HepG2 (cell line): ENCODE results near the gene ARHGAP32. TPM values are rescaled to one million over a fixed set of nuclear protein-coding genes. Genes with fewer than 3 reads are reported as not detected.

Experiments used
- ATAC-seq: fragments of 200-7000 bp; cut with Tn5 transposase; 3 replicates; pipeline ENCODE4 v1.9.1; 2020; ENCODE audit warnings: mild to moderate bottlenecking, moderate library complexity
- BruUV-seq: library from RNA; stranded (reverse); fragments of 400-500 nt; replicated peaks from 2 replicates; lab custom pipeline; 2021; lab: Mats Ljungman, UMichigan
- CTCF ChIA-PET: fragments of 300-600 bp; formaldehyde crosslinking; extraction: SDS; loops from one replicate; lab custom pipeline; 2021; ENCODE audit warnings: low total read pairs, inconsistent platforms, low intra/inter-chr PET ratio; lab: Yijun Ruan, JAX
- POLR2A ChIA-PET: fragments of 350-600 bp; sonication (Branson Sonifier 250); formaldehyde crosslinking; loops from one replicate; lab custom pipeline; 2020; ENCODE audit warnings: antibody characterized with exemption, inconsistent platforms; lab: Yijun Ruan, JAX
- DNase-seq: peaks from one replicate; pipeline ENCODE4 v3.0.0-alpha.2; 2015; ENCODE audit warnings: low spot score
- FAIRE-seq: peaks from 3 replicates; lab custom pipeline; 2011; peaks lifted over from hg19 to GRCh38; lab: Jason Lieb, UNC
- H2AFZ ChIP-seq: one replicate; pipeline ENCODE4 v1.6.1; 2011; ENCODE audit warnings: low read length, inconsistent platforms
- H3K27ac ChIP-seq: fragments of 300-600 bp; 3 replicates; pipeline ENCODE4 v1.8.0; 2011; ENCODE audit warnings: mixed run types, mild to moderate bottlenecking, mixed read lengths, low read length, inconsistent platforms; ENCODE audit not compliant: insufficient read depth; ENCODE audit errors: extremely low read length
- H3K27me3 ChIP-seq, 2 experiments: fragments of 200-600 bp in 1 of 2; 2 replicates in 1 of 2; 3 replicates in 1 of 2; pipeline versions ENCODE4 v1.6.0 to v1.8.0; 2011; ENCODE audit warnings: low read length in 2 of 2, mild to moderate bottlenecking in 2 of 2, moderate library complexity in 2 of 2, inconsistent platforms in 1 of 2; ENCODE audit not compliant: insufficient read depth in 2 of 2, control insufficient read depth in 1 of 2
- H3K36me3 ChIP-seq, 2 experiments: fragments of 200-600 bp in 1 of 2; replicated peaks in 1 of 2; 2 replicates in 1 of 2; 3 replicates in 1 of 2; pipeline versions ENCODE4 v1.5.1 to v1.8.0; 2011; ENCODE audit warnings: low read length in 2 of 2, inconsistent platforms in 1 of 2; ENCODE audit not compliant: insufficient read depth in 2 of 2, control insufficient read depth in 1 of 2
- H3K4me1 ChIP-seq: 2 replicates; pipeline ENCODE4 v1.5.1; 2012; ENCODE audit warnings: low read length, inconsistent platforms; ENCODE audit not compliant: insufficient read depth
- H3K4me2 ChIP-seq: 2 replicates; pipeline ENCODE4 v1.6.0; 2011; ENCODE audit warnings: low read depth, low read length, inconsistent platforms
- H3K4me3 ChIP-seq, 3 experiments: fragments of 200-600 bp in 1 of 3; sonication (generic), shearing (Covaris generic) in 1 of 3; replicated peaks in 1 of 3; 2 replicates each; pipeline ENCODE4 v1.5.1; 2011 to 2016; ENCODE audit warnings: low read length in 3 of 3, inconsistent platforms in 2 of 3, low read depth in 2 of 3, mild to moderate bottlenecking in 2 of 3, control low read depth in 1 of 3, mixed read lengths in 1 of 3; ENCODE audit not compliant: insufficient read depth in 1 of 3
- H3K79me2 ChIP-seq: one replicate; pipeline ENCODE4 v1.6.1; 2011; ENCODE audit warnings: low read length, inconsistent platforms; ENCODE audit not compliant: insufficient read depth
- H3K9ac ChIP-seq: 2 replicates; pipeline ENCODE4 v1.6.0; 2011; ENCODE audit warnings: mild to moderate bottlenecking, low read depth, low read length, inconsistent platforms; ENCODE audit not compliant: insufficient read depth
- H3K9me3 ChIP-seq: 2 replicates; pipeline ENCODE4 v1.5.1; 2012; ENCODE audit warnings: mild to moderate bottlenecking, low read length
- H4K20me1 ChIP-seq: 2 replicates; pipeline ENCODE4 v1.6.0; 2011; ENCODE audit warnings: inconsistent platforms, mild to moderate bottlenecking, low read length, moderate library complexity; ENCODE audit not compliant: insufficient read depth
- ASH2L ChIP-seq: fragments of 300-600, 200-600 bp; sonication (generic); IDR thresholded peaks from 2 replicates; pipeline ENCODE4 v1.7.0; 2017; ENCODE audit warnings: low read depth, mild to moderate bottlenecking, moderate library complexity, mixed read lengths, low read length; ENCODE audit not compliant: insufficient read length
- ATF7 ChIP-seq, 2 experiments: fragments of 450-650 bp in 1 of 2; sonication (generic) in 1 of 2; formaldehyde crosslinking in 1 of 2; IDR thresholded peaks; 2 replicates each; pipeline versions ENCODE4 v1.4.0 to v1.6.1; 2016 to 2020; ENCODE audit warnings: antibody characterized with exemption in 1 of 2, mild to moderate bottlenecking in 1 of 2, missing genetic modification reagents in 1 of 2
- KDM5A ChIP-seq: fragments of 200-600 bp; sonication (generic); IDR thresholded peaks from 2 replicates; pipeline ENCODE4 v1.7.0; 2018; ENCODE audit warnings: antibody characterized with exemption, mild to moderate bottlenecking, low read length, borderline replicate concordance
- TOE1 ChIP-seq: sonication (generic); formaldehyde crosslinking; IDR thresholded peaks from 2 replicates; pipeline ENCODE4 v1.4.0; 2020; ENCODE audit warnings: mild to moderate bottlenecking, missing genetic modification reagents
- YEATS2 ChIP-seq: sonication (generic); formaldehyde crosslinking; IDR thresholded peaks from 2 replicates; pipeline ENCODE4 v1.4.0; 2020; ENCODE audit warnings: missing genetic modification reagents, borderline replicate concordance
- ZNF337 ChIP-seq: sonication (generic); formaldehyde crosslinking; IDR thresholded peaks from 2 replicates; pipeline ENCODE4 v1.5.1; 2020; ENCODE audit warnings: missing genetic modification reagents, low read depth, mild to moderate bottlenecking, borderline replicate concordance
- ZNF530 ChIP-seq: sonication (generic); formaldehyde crosslinking; IDR thresholded peaks from 2 replicates; pipeline ENCODE4 v1.5.0; 2020; ENCODE audit warnings: low read depth, mild to moderate bottlenecking, missing genetic modification reagents
- ZSCAN25 ChIP-seq: sonication (generic); formaldehyde crosslinking; IDR thresholded peaks from 2 replicates; pipeline ENCODE4 v1.8.0; 2022; ENCODE audit warnings: mild to moderate bottlenecking, missing genetic modification reagents
- ZXDC ChIP-seq: sonication (generic); formaldehyde crosslinking; IDR thresholded peaks from 2 replicates; pipeline ENCODE4 v1.5.0; 2020; ENCODE audit warnings: mild to moderate bottlenecking, missing genetic modification reagents
- ZZZ3 ChIP-seq: sonication (generic); formaldehyde crosslinking; IDR thresholded peaks from 2 replicates; pipeline ENCODE4 v1.4.0; 2020; ENCODE audit warnings: missing genetic modification reagents, mild to moderate bottlenecking, borderline replicate concordance
- WGBS: methylation state at CpG from one replicate; pipeline ENCODE4 v1.1.6; 2017; ENCODE audit warnings: low lambda C conversion rate; 5-methylcytosine and 5-hydroxymethylcytosine counted together
- in situ Hi-C: cut with HindIII; loops from 2 replicates; pipeline ENCODE4 v1.10.0; 2017; ENCODE audit warnings: low pct_unique_long_range_greater_than_20kb; ENCODE audit not compliant: extremely low pct_ligation_motif_present
- intact Hi-C: fragments of 100-400 bp; cut with micrococcal nuclease; formaldehyde crosslinking; loops from one replicate; pipeline ENCODE4 v1.10.0; 2022; ENCODE audit not compliant: unreplicated experiment
- polyA plus RNA-seq, 8 experiments: library from polyadenylated mRNA; depleted of rRNA in 3 of 8; stranded (reverse) in 7 of 8; unstranded in 1 of 8; fragments of >200 nt; fragmentation: Illumina TruSeq in 4 of 8; extraction: Trizol in 4 of 8; gene quantifications; 2 replicates each; pipeline versions ENCODE4 v1.2.1 to v1.2.3, GENCODE V29; 2011 to 2016; ENCODE audit warnings: low read depth in 4 of 8, missing spikeins in 1 of 8, mixed read lengths in 1 of 8; ENCODE audit not compliant: insufficient read depth in 1 of 8
- total RNA-seq, 5 experiments: library from RNA; depleted of rRNA; stranded (reverse); fragments of >200 nt; fragmentation: Illumina TruSeq; extraction: Trizol; gene quantifications; 2 replicates each; pipeline ENCODE4 v1.2.3, GENCODE V29; 2016; ENCODE audit warnings: low read depth in 1 of 5

The ARHGAP32 gene
- total and polyA plus RNA-seq, 2 of the 13 experiments (the other 11 are each of a cell fraction or from before 2014, with no cell fraction given) = 6.3 to 8.2 TPM

- Histone ChIP-seq H3K79me2 (no peaks in the 10 kb centered on the region), H3K4me1 (no peaks in the 10 kb centered on the region), H2AFZ (no peak overlapping the region), H3K9me3 (no peaks in the 10 kb centered on the region), H3K9ac (no peak overlapping the region), H3K36me3 (no peaks in the 10 kb centered on the region), H3K4me2 (no peak overlapping the region), H3K27ac (no peak overlapping the region), H4K20me1 (no peaks in the 10 kb centered on the region), H3K27me3 (no peaks in the 10 kb centered on the region), H3K4me3 (no peak overlapping the region)
- DNase-seq (no peak), ATAC-seq (no peak), FAIRE-seq (no peak)
- TF ChIP-seq ZNF530 = no peak
- no peak for TF ChIP-seq ZSCAN25 (CRISPR knock-in tag)
- no peak for TF ChIP-seq ASH2L
- no peak for TF ChIP-seq ZNF337 (CRISPR knock-in tag)
- no peak for TF ChIP-seq ZZZ3 (CRISPR knock-in tag)
- no peak for TF ChIP-seq ZXDC (CRISPR knock-in tag)
- no peak for TF ChIP-seq ATF7 (IDR thresholded peaks at IDR 0.05)
- TF ChIP-seq ATF7 (CRISPR knock-in tag; IDR thresholded peaks at IDR 0.05) = no peak
- TF ChIP-seq KDM5A = no peak
- no peak for TF ChIP-seq TOE1 (CRISPR knock-in tag)
- no peak for TF ChIP-seq YEATS2 (CRISPR knock-in tag)
- CTCF ChIA-PET = no interaction called here
- intact Hi-C loops (no loop called here), in situ Hi-C loops (no loop called here)
- WGBS = 93% methylated on average over 2 of the region's 5 CpGs
- BruUV-seq = no TSS peak
- POLR2A ChIA-PET = no interaction called here
These were observed 114.9 kb downstream of the ARHGAP32 start for GRCh38 chr11:129077191-129077590.
